Neural cell (in vitro differentiated cells): ENCODE measurements around the gene AHI1.

Experiments used
- CTCF ChIP-seq: fragments of 450-650 bp; IDR thresholded peaks from 2 replicates; pipeline ENCODE4 v1.5.1; 2014; ENCODE audit warnings: antibody characterized with exemption, mild to moderate bottlenecking, moderate library complexity; ENCODE audit not compliant: poor library complexity, severe bottlenecking
- EP300 ChIP-seq: fragments of 450-650 bp; conservative IDR thresholded peaks from 2 replicates; pipeline ENCODE4 v1.6.1; 2014; ENCODE audit warnings: antibody characterized with exemption, mild to moderate bottlenecking, moderate library complexity; ENCODE audit not compliant: poor library complexity, severe bottlenecking
- EZH2 ChIP-seq: fragments of 200-600, 300-800 bp; shearing (Covaris generic), sonication (generic); IDR thresholded peaks from 2 replicates; pipeline ENCODE4 v1.6.1; 2014; ENCODE audit warnings: antibody characterized with exemption, low read length, borderline replicate concordance, mild to moderate bottlenecking; ENCODE audit not compliant: insufficient read depth, poor library complexity, severe bottlenecking
- POLR2AphosphoS5 ChIP-seq: IDR thresholded peaks from 2 replicates; pipeline ENCODE4 v1.6.1; 2012
- REST ChIP-seq: IDR thresholded peaks from 2 replicates; pipeline ENCODE4 v1.6.1; 2012; ENCODE audit warnings: borderline replicate concordance
- SMC3 ChIP-seq: fragments of 450-650 bp; conservative IDR thresholded peaks from 2 replicates; pipeline ENCODE4 v1.6.1; 2014; ENCODE audit warnings: antibody characterized with exemption, mild to moderate bottlenecking, moderate library complexity; ENCODE audit not compliant: poor library complexity
- TAF1 ChIP-seq: IDR thresholded peaks from 2 replicates; pipeline ENCODE4 v1.6.1; 2012; ENCODE audit warnings: low read depth

DNA sequence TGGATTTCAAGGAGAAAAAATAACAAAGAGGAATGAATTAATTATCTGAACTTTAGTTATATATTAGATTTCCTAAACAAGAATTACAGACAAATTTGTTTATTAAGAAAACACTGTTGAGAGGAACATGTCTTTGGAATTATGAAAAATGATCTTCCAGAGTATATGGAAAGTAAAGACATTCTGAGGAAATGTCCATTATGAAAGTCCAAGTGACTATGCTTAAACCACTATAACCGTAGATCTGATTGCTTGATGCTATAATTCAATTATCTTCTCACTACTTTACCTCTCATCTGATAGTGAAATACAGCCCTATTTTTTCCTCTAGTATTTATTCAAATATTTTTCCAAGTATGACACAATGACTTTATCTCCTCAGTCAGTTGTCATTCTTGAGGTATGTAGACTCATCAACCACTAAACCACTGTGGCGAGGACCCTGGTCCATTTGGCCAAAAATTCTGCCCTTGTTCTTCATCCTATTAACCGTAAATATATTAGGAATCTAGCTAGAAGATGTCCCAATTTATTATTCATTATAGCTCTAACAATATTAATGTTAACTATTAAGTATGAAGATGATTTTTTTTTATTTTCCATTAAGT is 37.3 kb upstream of the AHI1 start:
- no peak for TF ChIP-seq SMC3
- no peak for TF ChIP-seq TAF1
- no peak for TF ChIP-seq CTCF
- no peak for TF ChIP-seq EZH2
- TF ChIP-seq EP300 = no peak
- TF ChIP-seq POLR2AphosphoS5 = no peak
- TF ChIP-seq REST = no peak
